H1 (cell line): ENCODE results near the gene LRIG2. TPM values are rescaled to one million over a fixed set of nuclear protein-coding genes. Genes with fewer than 3 reads are reported as not detected.

Source experiments
- CHD7 ChIP-seq: fragments of 300-600 bp; sonication (generic); IDR thresholded peaks from 2 replicates; pipeline ENCODE4 v1.7.1; 2012; ENCODE audit warnings: low read length, moderate library complexity, mild to moderate bottlenecking, inconsistent platforms; ENCODE audit not compliant: insufficient replicate concordance
- polyA plus RNA-seq, 7 experiments: library from polyadenylated mRNA; depleted of rRNA in 3 of 7; stranded (reverse) in 5 of 7; unstranded in 2 of 7; fragments of >200 nt in 5 of 7; fragments of 200-250 nt in 2 of 7; gene quantifications; 1 replicate in 5 of 7; 2 replicates in 1 of 7; 4 replicates in 1 of 7; pipeline versions ENCODE4 v1.2.1 to v1.2.3, GENCODE V29; 2011 to 2013; ENCODE audit warnings: missing spikeins in 2 of 7, mixed read lengths in 2 of 7
- total RNA-seq: library from RNA; stranded (reverse); fragmentation: NEBNext Ultra II Directional; extraction: Animal tissue kit (Norgen Biotek cat#: 25700); gene quantifications from 2 replicates; pipeline ENCODE4 v1.2.1, GENCODE V29; 2021

Gene LRIG2
- total and polyA plus RNA-seq, 2 of the 8 experiments (the other 6 are each of a cell fraction or from before 2014, with no cell fraction given) = 16.2 to 20.9 TPM

DNA sequence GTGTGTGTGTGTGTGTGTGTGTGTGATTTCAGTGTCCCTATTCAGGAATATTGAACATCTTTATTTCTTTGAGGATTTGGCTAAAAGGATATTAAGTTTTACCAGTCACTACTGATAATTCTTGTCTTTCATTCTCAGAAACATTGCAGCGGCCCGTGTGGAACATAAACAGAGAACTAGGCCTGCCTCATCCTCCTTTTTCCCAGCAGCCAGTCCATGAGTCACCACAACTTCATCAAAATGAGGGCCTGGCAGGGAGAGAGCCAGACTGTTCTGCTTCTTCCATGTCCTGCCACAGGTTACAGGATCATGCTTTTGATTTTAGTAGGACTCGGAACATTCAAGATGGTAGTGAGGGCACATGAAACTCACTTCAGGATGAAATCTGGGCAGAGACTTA lies 50.7 kb downstream of the LRIG2 start (continued):
- TF ChIP-seq CHD7 = no peak
